ENCODE measurements around the gene ASIC2.

Gene ASIC2

GRCh38 chr17:33164169-33164881 is 128.8 kb downstream of the ASIC2 start:
- TF ChIP-seq GLIS3 (CRISPR knock-in tag; IDR thresholded peaks at IDR 0.05) (no peak), OSR1 (CRISPR knock-in tag; IDR thresholded peaks at IDR 0.05) (no peak)
- ATAC-seq = no peak

GRCh38 chr17:33163533-33164168 is 129.4 kb downstream of the ASIC2 start:
- TF ChIP-seq OSR1 (CRISPR knock-in tag; IDR thresholded peaks at IDR 0.05) = no peak
- no peak for TF ChIP-seq ZNF8 (CRISPR knock-in tag; IDR thresholded peaks at IDR 0.05)
- no peak for TF ChIP-seq TCF4 (CRISPR knock-in tag; IDR thresholded peaks at IDR 0.05; ENCODE audit: borderline replicate concordance)
- TF ChIP-seq PATZ1 (CRISPR knock-in tag; IDR thresholded peaks at IDR 0.05; ENCODE audit: borderline replicate concordance) = no peak
- TF ChIP-seq CREB5 (CRISPR knock-in tag; IDR thresholded peaks at IDR 0.05; ENCODE audit: low read depth) = no peak
- TF ChIP-seq TSHZ2 (CRISPR knock-in tag; IDR thresholded peaks at IDR 0.05) = no peak
- no peak for TF ChIP-seq ZFP3 (CRISPR knock-in tag; IDR thresholded peaks at IDR 0.05)
- TF ChIP-seq ARNTL (CRISPR knock-in tag; IDR thresholded peaks at IDR 0.05; ENCODE audit: borderline replicate concordance, low read depth) = no peak
- ATAC-seq = no peak

GRCh38 chr17:33154869-33155455 is 138.1 kb downstream of the ASIC2 start:
- ATAC-seq = no peak
- no peak for TF ChIP-seq ZNF565 (CRISPR knock-in tag; conservative IDR thresholded peaks at IDR 0.05; ENCODE audit: low read depth)
- no peak for TF ChIP-seq ARNTL (CRISPR knock-in tag; IDR thresholded peaks at IDR 0.05; ENCODE audit: borderline replicate concordance, low read depth)
- TF ChIP-seq CSDC2 (CRISPR knock-in tag; IDR thresholded peaks at IDR 0.05) = no peak
- TF ChIP-seq PATZ1 (CRISPR knock-in tag; IDR thresholded peaks at IDR 0.05; ENCODE audit: borderline replicate concordance) = no peak
- no peak for TF ChIP-seq CSRNP3 (CRISPR knock-in tag; IDR thresholded peaks at IDR 0.05)
- TF ChIP-seq OSR1 (CRISPR knock-in tag; IDR thresholded peaks at IDR 0.05) = no peak
- no peak for TF ChIP-seq RARB (CRISPR knock-in tag; IDR thresholded peaks at IDR 0.05)
- TF ChIP-seq TSHZ2 (CRISPR knock-in tag; IDR thresholded peaks at IDR 0.05) = no peak
- no peak for TF ChIP-seq TCF4 (CRISPR knock-in tag; IDR thresholded peaks at IDR 0.05; ENCODE audit: borderline replicate concordance)
- no peak for TF ChIP-seq ZNF70 (CRISPR knock-in tag; IDR thresholded peaks at IDR 0.05)
- TF ChIP-seq GLIS3 (CRISPR knock-in tag; IDR thresholded peaks at IDR 0.05) = no peak
- no peak for TF ChIP-seq ZFP3 (CRISPR knock-in tag; IDR thresholded peaks at IDR 0.05)
- no peak for TF ChIP-seq POU6F1 (CRISPR knock-in tag; IDR thresholded peaks at IDR 0.05; ENCODE audit: borderline replicate concordance, low read depth)
- no peak for TF ChIP-seq SNAI2 (CRISPR knock-in tag; IDR thresholded peaks at IDR 0.05)
- no peak for TF ChIP-seq TOX (CRISPR knock-in tag; IDR thresholded peaks at IDR 0.05; ENCODE audit: borderline replicate concordance)
- TF ChIP-seq ISL1 (CRISPR knock-in tag; IDR thresholded peaks at IDR 0.05) = no peak

Measured in SK-N-SH treated with all-trans-retinoic acid at 6 μM for 48 hours (cell line).